ENCODE measurements around the gene CTU2.

Gene CTU2

DNA sequence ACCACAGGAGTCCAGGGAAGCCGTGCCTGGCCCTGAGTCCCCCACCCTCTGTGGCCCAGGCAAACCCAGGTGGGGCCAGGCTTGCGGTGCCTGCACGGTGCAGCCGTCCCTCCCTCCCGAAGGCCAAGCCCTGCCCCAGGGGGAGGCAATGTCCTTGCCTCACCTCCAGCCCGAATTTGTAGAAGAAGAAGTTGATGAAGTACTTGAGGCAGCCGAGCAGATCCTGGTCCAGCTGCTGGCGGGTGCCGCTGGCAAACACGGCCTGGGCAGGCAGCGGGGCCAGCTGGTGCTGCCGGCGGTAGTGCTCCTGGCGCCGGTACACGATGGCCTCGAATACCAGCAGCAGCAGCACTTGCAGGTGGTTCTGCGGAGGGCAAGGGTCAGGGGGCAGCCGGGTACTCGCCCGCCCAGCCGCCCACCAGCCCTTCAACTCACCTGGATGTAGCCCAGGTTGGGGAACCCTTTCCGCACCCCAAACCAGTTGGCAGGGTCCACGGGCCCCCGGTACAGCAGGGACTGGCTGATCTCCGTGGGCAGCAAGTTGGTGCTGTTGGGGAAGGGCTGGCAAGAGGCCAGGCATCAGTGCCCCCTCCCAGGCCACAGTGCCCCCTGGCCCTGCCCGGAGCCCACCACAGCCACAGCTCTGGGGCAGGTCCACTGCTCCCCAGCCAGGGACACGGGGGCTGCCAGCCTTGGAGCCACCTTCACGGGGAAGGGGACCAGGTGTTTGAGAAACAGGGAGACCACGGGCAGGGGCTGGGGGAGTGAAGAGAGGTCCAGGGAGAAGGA, 26.1 kb downstream of the CTU2 start:
- no peak for DNase-seq

DNA sequence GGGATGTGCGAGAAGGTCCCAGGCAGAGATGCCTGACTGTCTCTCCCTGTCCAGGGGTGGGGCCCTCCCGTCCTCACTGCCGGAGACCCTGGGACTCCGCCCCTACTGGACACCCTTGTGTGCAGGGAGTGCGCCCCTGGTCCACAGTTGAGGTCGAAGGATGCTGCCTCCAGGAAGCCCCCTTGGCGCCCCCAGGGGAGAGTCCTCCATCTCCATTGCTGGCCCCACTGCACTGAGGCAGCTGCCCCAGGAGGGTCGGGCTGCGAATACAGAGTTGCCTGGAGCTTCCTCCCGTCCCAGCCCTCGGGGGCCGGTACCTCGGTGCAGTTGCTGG, 26.6 kb downstream of the CTU2 start:
- DNase-seq: no peak

DNA sequence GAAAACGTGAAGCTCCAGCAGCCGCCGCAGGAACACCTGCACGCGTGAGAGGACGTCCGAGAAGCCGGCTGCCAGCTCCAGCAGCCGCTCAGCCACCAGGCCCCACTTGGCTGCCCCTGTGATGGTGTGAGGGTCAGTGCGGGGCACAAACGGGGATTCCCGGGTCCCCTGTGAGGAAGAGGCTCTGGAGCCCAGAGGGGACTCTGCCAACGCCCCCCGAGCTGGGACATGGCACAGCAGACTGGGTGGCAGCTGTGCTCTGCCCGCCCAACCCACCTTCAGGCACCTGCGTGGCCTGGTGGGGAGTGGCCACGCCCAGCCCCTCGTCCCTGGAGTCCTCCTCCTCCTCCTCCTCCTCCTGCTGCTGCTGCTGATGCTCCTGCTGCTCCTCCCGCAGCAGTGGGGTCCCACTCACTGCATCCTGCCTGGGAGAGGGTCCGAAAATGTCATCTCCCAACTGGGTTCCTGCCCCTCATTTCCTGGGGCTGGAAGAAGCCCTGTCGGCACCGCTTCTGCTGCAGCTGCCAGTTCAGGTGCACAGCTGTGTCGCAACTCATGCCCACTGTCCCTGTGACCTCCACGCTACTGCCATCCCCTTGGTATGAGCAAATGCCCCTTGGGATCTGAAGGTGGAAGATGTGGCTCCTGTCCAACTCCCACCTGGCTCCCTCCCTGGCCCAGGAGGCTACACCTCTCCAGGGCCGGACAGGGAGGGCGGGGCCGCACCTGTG, 27.5 kb downstream of the CTU2 start:
- DNase-seq: no peak

DNA sequence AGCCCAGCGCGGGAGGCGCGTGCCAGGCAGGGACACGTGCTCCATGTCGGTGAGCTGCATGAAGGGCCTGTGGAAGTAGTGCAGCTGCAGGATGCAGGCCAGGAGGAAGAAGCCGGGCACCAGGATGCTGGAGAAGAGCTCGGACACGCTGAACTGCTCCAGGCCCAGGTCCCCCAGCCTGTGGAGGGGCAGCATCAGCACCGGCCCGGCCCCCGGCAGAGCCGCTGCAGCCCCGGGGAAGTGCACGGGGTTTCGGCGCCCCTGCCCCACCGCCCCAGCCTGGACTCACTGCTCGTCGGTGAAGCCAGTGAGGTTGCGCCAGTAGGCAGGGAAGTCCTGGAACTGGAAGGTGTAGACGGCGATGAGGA, 28.0 kb downstream of the CTU2 start:
- DNase-seq: no peak

DNA sequence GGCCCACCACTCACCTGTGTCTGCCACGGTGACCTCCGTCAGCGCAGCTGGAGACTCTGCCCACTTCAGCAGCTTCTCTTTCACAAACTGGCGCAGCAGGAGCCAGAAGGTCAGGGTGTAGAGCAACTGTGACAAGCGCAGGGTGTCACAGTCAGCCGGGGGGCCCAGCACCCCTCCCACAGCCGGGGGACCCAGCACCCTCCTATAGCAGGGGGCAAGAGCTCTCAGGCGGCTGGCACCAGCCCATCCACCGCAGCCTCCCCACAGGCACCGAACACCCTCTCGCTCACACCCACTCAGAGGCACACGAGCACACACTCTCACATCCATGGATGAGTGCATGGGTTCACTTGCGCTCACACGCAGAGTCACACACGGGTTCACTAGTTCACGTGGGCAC, 28.8 kb downstream of the CTU2 start:
- no peak for DNase-seq

DNA sequence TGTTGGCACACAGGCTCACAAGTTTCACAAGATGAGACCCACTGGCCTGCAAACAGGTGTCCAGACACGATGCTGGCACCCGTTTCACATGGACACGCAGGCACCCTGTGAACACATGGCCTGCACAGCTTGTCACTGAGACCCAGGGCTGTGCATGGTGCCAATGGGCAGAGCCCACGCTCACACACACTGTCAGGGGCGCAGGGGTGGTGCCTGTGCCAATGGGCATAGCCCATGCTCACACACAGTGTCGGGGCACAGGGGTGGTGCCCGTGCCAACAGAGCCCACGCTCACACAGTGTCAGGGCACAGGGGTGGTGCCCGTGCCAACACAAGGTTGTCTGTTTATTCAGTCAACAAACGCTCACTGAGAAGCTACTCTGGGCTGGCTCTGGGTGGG, 29.3 kb downstream of the CTU2 start:
- no peak for DNase-seq

DNA sequence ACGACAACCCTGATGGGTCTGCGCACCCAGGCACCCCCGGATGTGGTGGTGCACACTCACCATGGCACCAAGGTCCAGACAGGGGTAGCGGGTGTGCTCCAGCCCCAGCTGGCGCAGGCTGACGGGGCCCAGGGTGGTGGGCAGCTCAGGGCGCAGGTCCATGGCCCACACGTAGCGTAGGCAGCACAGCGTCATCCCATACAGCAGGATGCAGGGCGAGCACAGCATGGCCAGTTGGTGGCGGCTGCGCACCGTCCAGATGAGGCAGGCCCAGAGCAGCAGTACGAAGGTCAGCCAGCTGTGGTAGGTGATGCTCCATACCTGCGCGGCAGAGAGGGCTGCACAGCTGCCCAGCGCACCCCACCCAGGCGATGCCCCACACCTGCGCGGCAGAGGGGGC, 29.8 kb downstream of the CTU2 start:
- no peak for DNase-seq

DNA sequence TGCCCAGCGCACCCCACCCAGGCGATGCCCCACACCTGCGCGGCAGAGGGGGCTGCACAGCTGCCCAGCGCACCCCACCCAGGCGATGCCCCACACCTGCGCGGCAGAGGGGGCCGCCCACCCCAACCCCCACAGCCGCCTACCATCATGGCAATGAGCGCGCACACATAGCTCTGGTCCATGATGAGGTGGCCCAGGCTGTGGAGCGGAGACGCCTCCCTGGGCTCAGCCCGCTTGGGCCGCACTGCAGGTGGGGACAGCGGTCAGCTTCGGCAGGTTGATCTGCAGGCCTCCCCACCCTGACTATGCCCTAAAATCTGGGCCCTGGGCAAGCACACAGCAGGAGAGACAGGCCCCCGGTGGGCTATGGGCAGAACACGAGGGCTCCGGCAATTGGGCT, 30.2 kb downstream of the CTU2 start:
- DNase-seq: no peak

DNA sequence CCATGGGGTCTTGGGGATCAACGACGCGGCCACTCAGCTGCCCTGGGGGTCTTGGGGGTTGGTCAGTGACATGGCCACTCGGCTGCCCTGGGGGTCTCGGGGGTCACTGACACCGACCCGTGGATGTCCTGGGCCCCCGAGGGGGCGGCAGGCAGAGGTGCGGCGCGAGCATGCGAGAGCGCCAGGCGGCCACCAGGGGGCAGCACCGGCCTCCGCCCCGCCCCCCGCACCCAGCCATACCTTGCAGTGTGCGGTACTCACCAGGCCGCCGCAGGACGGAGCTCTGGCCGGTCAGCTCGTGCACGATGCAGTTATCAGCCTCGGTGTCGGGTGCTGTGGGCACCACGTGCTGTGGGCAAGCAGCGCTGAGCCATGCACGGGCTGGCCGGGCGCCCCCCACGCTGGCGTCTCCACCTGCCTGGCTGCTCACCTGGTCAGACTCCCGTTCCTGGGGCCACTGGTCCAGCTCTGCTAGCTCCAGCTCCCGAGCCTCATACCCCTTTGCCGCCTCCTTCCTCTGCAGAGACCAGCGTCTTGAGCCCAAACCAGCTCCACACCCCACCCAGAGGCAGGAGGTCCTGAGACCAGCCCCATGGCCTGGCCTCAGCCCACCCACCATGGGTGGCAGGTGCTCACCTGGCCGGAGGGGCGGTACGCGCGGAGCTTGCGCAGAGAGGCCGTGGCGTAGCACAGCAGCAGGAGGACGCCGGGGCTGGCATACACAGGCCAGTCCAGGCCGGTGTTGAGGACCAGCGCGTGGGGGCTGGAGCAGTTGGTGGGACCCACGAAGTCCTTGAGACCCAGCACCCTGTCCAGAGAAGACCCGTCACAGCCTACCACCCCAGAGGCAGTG, 31.2 kb downstream of the CTU2 start:
- peak; percentile 73 for DNase-seq

DNA sequence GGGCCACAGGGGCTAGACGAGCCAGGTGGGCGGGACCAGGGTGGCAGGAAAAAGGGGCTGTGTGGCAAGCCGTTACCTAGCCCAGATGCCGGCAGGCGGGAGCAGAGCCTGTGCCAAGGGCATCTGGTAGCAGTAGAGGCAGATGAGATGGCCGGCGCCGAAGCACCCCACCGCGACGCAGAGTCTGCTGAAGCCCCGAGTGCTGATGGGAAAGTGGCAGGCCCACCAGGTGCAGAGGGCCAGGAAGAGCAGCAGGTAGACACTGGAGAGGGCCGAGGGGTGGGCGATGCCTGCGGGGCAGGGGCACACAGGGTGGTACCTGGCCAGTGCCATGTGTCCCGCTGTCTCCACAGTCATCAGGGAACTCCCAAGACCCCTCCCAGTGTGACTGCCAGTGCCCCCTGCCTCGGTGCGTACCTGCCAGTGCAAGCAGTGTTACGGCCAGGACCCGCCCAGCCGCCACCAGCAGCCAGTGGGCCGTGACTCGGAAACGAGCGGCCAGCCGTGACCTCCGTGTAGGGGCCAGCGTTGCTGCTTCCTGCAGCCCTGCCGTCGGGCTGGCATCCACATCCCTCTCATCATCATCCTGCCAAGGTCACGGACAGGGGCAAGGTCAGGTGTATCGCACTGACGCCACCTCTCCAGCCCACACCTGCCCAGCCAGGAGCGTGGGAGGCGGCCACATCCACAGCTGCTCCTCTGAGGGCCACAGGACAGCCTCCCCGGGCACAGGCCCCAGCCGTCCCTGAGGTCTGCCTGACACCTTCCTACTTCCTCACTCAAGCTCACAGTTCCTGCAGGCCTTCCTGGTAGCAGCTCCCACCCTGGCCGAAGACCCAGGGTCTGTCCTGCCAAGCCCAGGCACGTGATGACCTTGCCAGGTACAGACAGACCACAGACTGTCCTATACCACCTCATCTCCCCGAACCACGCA, 32.1 kb downstream of the CTU2 start:
- DNase-seq: no peak

DNA sequence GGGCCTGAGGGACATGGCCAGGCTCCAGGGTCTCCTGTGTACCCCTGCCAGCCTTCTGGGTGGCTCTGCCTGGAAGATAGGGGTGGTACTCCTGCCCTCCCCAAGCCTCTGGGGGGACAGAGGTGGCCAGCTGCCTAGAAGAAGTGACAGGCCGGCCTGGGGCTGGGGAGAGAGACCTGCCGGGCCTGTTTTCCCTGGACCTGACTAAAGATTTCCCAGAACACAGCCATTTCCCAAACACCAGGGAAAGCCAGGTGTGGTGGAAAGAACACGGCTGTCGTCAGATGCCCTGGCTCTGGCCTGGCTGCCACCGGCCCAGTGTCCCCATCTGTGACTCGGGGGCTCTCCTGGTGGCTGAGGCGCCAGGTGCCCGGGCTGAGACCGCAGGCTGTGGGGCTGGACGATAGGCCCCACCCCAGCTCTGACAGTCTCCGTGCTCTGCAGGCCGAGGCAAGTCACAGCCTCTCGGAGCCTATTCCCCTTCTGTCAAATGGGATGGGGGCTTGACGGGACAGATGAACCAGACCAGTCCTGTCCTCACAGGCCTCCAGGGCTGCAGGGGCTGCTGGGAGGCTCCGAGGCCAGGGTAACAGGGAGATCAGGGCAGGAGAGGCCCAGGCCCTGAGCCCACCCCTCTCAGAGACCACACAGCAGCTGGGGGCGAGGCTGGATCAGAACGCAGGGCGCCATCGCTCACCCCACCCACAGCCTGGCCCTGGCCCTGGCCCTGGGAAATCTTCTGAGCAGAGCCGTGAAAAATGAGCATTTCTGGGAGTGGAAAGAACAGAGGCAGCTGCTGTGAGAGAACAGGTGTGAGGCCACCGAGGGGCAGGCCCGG, 33.1 kb downstream of the CTU2 start:
- DNase-seq: no peak

DNA sequence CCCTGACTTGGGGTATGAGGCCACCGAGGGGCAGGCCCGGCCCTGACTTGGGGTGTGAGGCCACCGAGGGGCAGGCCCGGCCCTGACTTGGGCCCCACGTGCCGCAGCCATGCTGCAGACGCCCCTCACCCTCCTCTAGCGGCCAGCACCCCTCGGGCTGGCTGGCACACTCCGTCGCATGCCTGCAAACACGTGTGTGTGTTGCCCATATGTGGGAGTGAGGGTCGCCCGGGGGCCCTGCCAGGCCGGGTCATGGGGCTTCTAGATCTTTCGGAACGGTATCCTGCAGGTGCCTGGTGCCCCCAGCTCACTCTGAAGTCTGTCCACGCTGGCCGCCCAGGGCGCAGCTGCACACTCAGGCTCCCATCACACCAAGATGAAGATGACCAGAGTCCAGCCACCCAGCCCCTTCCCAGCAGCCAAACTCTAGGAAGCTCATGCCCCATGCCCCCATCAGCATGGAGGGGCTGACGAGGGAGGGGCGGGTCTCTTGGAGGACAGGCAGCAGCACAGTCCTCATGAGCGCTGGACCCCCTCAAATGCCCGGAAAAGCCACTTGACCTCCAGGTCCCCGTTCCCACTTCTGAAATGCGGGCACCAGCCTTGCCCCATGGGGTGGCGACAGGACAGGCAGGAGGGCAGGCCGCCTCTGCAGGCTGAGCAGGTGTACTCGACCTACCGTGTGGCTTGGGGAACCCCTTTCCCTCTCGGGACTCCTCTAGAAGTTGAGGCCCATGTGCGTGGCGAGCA, 33.8 kb downstream of the CTU2 start:
- no peak for DNase-seq

DNA sequence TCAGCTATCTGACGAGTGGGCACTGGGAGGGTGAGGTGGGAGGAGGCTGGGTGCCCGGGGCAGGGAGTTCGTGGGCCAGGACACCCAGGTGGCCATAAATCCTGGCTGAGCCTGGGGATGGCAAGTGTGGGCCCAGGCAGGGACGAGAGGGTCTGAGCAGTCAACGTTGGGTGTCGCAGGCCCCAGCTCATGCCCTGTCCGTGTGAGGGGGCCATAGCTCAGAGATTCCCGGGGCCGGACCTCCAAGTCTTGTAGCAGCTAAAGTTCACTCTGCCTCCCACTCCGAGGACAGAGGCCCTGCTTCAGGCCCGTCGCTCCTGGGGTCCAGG, 34.4 kb downstream of the CTU2 start:
- DNase-seq: no peak

DNA sequence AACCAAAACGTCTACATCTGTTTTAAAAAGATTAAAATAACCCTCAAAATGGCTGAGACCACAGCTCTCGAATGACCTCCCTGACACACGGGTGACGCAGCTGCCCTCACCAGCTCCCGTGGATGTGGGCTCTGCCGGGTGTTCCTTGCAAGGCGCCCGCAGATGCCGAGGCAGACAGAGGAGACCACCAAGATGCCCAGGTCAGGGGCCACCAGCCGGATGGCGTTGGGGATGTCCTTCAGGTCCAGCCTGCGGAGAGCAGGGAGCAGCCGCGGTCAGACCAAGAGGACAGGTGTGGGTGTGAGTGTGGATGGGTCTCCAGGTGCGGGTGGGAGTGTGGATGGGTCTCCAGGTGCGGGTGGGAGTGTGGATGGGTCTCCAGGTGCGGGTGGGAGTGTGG, 35.1 kb downstream of the CTU2 start:
- DNase-seq: no peak

DNA sequence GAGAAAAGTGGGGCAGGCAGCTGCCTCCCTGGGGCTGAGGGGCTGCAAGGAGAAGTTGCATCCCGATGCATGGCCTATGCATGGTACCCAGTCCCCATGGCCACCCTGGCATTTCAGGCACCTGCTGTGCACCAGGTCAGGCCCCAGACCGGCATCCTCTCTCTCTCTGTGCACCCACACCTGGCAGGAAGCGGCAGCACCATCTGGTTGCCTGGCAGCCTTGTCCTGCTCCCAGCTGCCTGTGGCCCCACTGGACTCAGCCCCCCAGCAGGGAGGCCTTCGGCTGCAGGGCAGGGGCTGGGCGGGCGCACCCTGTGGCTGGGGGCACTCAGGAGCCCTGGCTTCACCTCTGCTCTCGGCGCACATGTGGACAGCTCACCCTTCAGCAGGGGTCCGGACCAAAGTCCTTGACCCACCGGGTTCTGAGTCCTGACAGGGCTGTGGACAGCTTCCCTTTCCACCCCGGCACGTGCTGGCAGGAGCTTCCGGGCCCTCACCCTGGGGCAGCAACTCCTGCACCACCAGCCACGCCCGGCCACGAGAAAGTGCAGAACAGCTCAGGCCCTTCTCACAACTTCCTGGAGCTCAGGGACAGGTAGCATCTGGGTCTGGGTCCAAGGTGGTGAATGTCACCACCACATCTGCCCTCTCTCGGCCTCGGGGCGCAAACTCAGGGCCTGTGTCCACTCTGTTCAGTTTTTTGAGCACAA, 36.7 kb downstream of the CTU2 start:
- no peak for DNase-seq

DNA sequence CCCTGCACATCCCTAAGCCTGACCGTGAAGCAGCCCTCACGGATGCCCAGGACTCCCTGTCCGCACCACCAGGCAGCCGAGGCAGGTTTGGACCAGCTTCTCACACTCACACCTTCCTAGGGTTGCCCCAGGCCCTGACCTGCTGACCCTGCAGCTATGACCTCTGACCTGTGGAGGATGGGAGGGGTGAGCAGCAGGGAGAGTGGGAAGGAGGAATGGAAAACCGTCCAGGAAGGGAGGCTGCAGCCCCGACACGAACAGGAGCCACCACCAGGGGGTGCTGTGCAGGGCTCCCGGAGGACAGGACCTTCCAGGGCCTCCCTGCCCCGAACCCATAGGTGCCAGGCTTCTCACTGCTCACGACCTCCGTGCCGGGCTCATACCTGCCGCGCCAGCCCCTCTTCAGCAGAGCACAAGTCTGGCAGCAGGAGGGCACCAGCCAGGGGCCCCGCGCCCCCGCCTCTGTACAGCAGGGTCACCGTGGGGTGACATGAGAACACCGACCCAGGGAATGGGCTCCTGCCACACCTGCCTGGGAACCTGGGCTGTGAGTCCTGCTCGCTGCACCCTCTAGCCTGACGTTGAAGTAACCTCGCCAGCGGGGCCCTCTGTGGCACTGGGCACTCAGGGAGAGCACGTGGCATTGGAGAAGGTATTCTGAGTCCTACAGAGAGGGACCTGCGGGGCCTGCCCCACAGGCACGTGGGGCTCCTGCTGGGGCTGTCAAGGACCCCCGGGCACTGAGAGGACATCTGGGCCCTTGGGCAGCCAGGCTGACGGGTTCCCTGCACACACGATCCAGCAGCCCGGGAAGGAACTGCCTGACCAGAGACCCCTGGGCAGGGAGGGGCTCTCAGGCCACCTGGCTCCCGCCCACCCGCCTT, 37.6 kb downstream of the CTU2 start:
- peak; percentile 62 for DNase-seq

DNA sequence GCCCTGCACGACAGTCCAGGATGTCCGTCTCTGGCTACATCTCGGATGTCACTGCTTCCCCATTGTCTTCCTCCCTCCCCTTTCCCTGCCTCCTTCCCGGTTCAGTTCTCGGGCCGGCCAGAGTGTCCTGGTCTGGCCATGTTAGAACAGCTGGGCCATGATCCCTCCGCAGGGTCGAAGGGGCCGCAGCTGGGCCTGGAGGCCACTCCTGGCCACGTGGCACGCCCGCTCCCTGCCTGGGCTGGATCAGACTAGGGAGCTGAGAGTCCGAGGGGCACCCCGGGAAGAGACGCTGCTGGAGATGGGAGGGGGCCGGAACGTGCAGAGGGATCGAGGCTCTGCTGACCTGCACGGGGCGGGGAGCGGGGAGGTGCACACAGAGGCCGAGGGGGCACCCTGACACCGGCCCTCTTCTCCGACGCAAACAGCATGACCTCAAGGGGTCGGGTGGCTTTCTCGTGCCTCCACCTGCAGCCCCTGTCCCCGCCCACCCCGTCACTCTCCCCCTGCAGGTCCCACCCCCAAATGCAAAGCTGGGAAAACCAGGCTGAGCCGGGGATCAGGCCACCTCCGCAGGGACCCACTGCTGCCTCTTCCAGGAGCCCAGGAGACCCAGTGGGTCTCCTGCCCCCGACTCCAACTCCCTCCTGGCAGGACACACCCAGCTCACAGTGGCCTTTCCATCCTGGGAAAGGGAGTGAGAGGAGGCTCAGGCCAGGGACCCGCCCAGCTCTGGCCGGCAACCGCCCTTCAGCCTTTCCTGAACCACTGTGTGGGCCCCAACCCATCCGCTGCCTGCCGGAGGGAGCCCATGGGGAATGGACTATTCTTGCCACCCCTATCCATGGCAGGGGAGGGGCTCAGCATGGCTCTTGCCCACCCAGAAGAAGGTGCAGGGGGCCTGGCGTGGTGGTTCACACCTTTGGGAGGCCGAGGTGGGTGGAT, 38.5 kb downstream of the CTU2 start:
- DNase-seq: no peak

DNA sequence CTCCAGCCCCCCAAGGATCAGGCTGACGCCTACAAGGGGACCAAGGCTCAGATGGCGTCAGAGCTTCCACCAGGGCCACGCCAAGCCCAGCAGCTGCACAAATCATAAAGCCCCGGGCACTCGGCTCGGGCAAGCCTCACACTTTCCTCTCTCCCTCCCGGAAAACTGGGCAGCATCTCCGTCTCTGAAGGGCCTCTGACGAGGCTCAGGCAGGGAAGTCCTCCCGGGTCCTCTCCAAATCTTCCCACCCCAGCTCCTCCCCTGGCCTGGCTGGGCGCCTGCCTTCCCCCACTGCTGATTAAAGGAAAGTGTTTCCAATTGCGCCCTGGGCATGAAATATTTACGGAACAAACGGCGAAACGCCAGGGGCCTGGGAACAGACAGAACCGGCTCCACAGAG, 40.2 kb downstream of the CTU2 start:
- DNase-seq: no peak

Data from inflammatory macrophage treated with lipopolysaccharide for 4 hours (primary cell).